Stimulated activated CD4-positive, alpha-beta T cell treated with anti-CD3 and anti-CD28 coated beads, Interleukin-15, amount 100 ng/mL, for 1 hour (primary cell): Measurements from ENCODE around the gene SNX8.
"Not testable (repeated sequence)": the region's sequence is repeated elsewhere in the genome, so short reads cannot be mapped to it uniquely, and the experiment has no call there.

Experiments
- DNase-seq, 2 donors: peaks; one replicate each; pipeline ENCODE4 v3.0.0-alpha.2; 2020; ENCODE audit warnings: low read depth in 1 of 2, low spot score in 1 of 2

Gene SNX8

GRCh38 chr7:2330493-2330892 lies 16.3 kb upstream of the SNX8 start:
- no peak for DNase-seq

- no peak for DNase-seq
Measured at GRCh38 chr7:2326951-2327350, 12.7 kb upstream of the SNX8 start.

- no peak for DNase-seq
Measured at GRCh38 chr7:2325162-2325561, 10.9 kb upstream of the SNX8 start.

GRCh38 chr7:2321020-2321419 lies 6.8 kb upstream of the SNX8 start:
- DNase-seq, result no peak

- no peak for DNase-seq
Measured at GRCh38 chr7:2317556-2318293, 3.5 kb upstream of the SNX8 start.

- no peak for DNase-seq
Measured at GRCh38 chr7:2316578-2316977, 2.3 kb upstream of the SNX8 start.

GRCh38 chr7:2315787-2316186 lies 1.5 kb upstream of the SNX8 start:
- no peak for DNase-seq

GRCh38 chr7:2314956-2315530 lies 802 bp upstream of the SNX8 start:
- not testable (repeated sequence) for DNase-seq

GRCh38 chr7:2313450-2314208 lies 612 bp downstream of the SNX8 start:
- no peak for DNase-seq

- no peak for DNase-seq
Measured at GRCh38 chr7:2312267-2312929, 1.8 kb downstream of the SNX8 start.

GRCh38 chr7:2309889-2310331 lies 4.3 kb downstream of the SNX8 start:
- DNase-seq, result no peak

- DNase-seq, result no peak
Measured at GRCh38 chr7:2307690-2308107, 6.5 kb downstream of the SNX8 start.

GRCh38 chr7:2306688-2307087 lies 7.6 kb downstream of the SNX8 start:
- no peak for DNase-seq

- DNase-seq, result not testable (repeated sequence)
Measured at GRCh38 chr7:2305258-2305657, 9.0 kb downstream of the SNX8 start.

GRCh38 chr7:2303520-2303919 lies 10.7 kb downstream of the SNX8 start:
- not testable (repeated sequence) for DNase-seq

- not testable (repeated sequence) for DNase-seq
Measured at GRCh38 chr7:2302743-2303397, 11.4 kb downstream of the SNX8 start.

GRCh38 chr7:2301511-2301863 lies 12.8 kb downstream of the SNX8 start:
- DNase-seq, result no peak

- no peak for DNase-seq
Measured at GRCh38 chr7:2299870-2300512, 14.2 kb downstream of the SNX8 start.

GRCh38 chr7:2299131-2299829 lies 15.0 kb downstream of the SNX8 start:
- no peak for DNase-seq

- no peak for DNase-seq
Measured at GRCh38 chr7:2296832-2297231, 17.4 kb downstream of the SNX8 start.
